HEK293 (cell line): ENCODE results near the gene ARHGAP28.

Experiments used
- CTCF ChIA-PET: fragments of 350-600 bp; formaldehyde crosslinking; extraction: SDS; loops from one replicate; lab custom pipeline; 2021; ENCODE audit warnings: antibody characterized with exemption; lab: Yijun Ruan, JAX
- POLR2A ChIA-PET: fragments of 300-600 bp; formaldehyde crosslinking; extraction: SDS; loops from one replicate; lab custom pipeline; 2020; ENCODE audit warnings: antibody characterized with exemption, inconsistent platforms; lab: Yijun Ruan, JAX
- H3K27ac ChIP-seq: fragments of 200-500 bp; sonication (Bioruptor generic); 2 replicates; pipeline ENCODE4 v1.5.1; 2014; ENCODE audit warnings: low read depth, low read length, control low read depth, inconsistent platforms; ENCODE audit errors: extremely low read depth
- H3K36me3 ChIP-seq, 2 experiments: fragments of 200-500 bp in 1 of 2; sonication (Bioruptor generic) in 1 of 2; 1 replicate in 1 of 2; 2 replicates in 1 of 2; pipeline ENCODE4 v1.5.1; 2014 to 2017; ENCODE audit warnings: inconsistent platforms in 2 of 2, low read length in 2 of 2; ENCODE audit not compliant: control insufficient read depth in 2 of 2, insufficient read depth in 1 of 2
- H3K4me1 ChIP-seq: fragments of 200-500 bp; sonication (Bioruptor generic); 2 replicates; pipeline ENCODE4 v1.5.1; 2014; ENCODE audit warnings: mild to moderate bottlenecking, low read length, inconsistent platforms; ENCODE audit not compliant: control insufficient read depth, insufficient read depth
- H3K4me3 ChIP-seq: 2 replicates; pipeline ENCODE4 v1.5.1; 2011; ENCODE audit warnings: low read depth, mild to moderate bottlenecking, control low read depth, low read length, moderate library complexity
- H3K9me3 ChIP-seq: fragments of 200-500 bp; sonication (Bioruptor generic); 2 replicates; pipeline ENCODE4 v1.5.1; 2014; ENCODE audit warnings: low read depth, low read length, inconsistent platforms; ENCODE audit not compliant: control insufficient read depth, insufficient read depth
- ELK4 ChIP-seq: IDR thresholded peaks from 2 replicates; pipeline ENCODE4 v1.6.1; 2011; ENCODE audit warnings: mild to moderate bottlenecking, low read depth, low read length, borderline replicate concordance
- GLIS1 ChIP-seq: fragments of 450-650 bp; formaldehyde crosslinking; IDR thresholded peaks from 2 replicates; pipeline ENCODE4 v1.5.1; 2016; ENCODE audit warnings: missing biosample characterization, missing genetic modification characterization
- KLF7 ChIP-seq: fragments of 450-650 bp; formaldehyde crosslinking; IDR thresholded peaks from 2 replicates; pipeline ENCODE4 v1.5.1; 2016; ENCODE audit warnings: missing biosample characterization, missing genetic modification characterization, borderline replicate concordance
- RBAK ChIP-seq: fragments of 450-650 bp; formaldehyde crosslinking; IDR thresholded peaks from 2 replicates; pipeline ENCODE4 v1.5.1; 2016; ENCODE audit warnings: missing biosample characterization, missing genetic modification characterization
- REST ChIP-seq: fragments of 450-650 bp; formaldehyde crosslinking; IDR thresholded peaks from 2 replicates; pipeline ENCODE4 v1.5.1; 2016; ENCODE audit warnings: missing biosample characterization, missing genetic modification characterization
- ZNF133 ChIP-seq: fragments of 450-650 bp; formaldehyde crosslinking; IDR thresholded peaks from 2 replicates; pipeline ENCODE4 v1.5.1; 2016; ENCODE audit warnings: missing biosample characterization, missing genetic modification characterization
- ZNF138 ChIP-seq: fragments of 450-650 bp; formaldehyde crosslinking; IDR thresholded peaks from 2 replicates; pipeline ENCODE4 v1.5.1; 2016; ENCODE audit warnings: missing biosample characterization, missing genetic modification characterization, borderline replicate concordance
- ZNF148 ChIP-seq: fragments of 450-650 bp; formaldehyde crosslinking; IDR thresholded peaks from 2 replicates; pipeline ENCODE4 v1.5.0; 2017; ENCODE audit warnings: missing biosample characterization, missing genetic modification characterization, borderline replicate concordance
- ZNF175 ChIP-seq: fragments of 450-650 bp; formaldehyde crosslinking; IDR thresholded peaks from 2 replicates; pipeline ENCODE4 v1.5.1; 2016; ENCODE audit warnings: missing biosample characterization, missing genetic modification characterization
- ZNF2 ChIP-seq: fragments of 450-650 bp; formaldehyde crosslinking; IDR thresholded peaks from 2 replicates; pipeline ENCODE4 v1.5.1; 2016; ENCODE audit warnings: missing biosample characterization, missing genetic modification characterization
- ZNF211 ChIP-seq: fragments of 450-650 bp; formaldehyde crosslinking; IDR thresholded peaks from 2 replicates; pipeline ENCODE4 v1.5.1; 2016; ENCODE audit warnings: low read depth, missing biosample characterization, missing genetic modification characterization
- ZNF221 ChIP-seq: fragments of 450-650 bp; formaldehyde crosslinking; IDR thresholded peaks from 2 replicates; pipeline ENCODE4 v1.5.1; 2017; ENCODE audit warnings: missing biosample characterization, missing genetic modification characterization, borderline replicate concordance
- ZNF26 ChIP-seq: fragments of 450-650 bp; formaldehyde crosslinking; IDR thresholded peaks from 2 replicates; pipeline ENCODE4 v1.5.1; 2016; ENCODE audit warnings: missing biosample characterization, missing genetic modification characterization
- ZNF324 ChIP-seq: fragments of 450-650 bp; formaldehyde crosslinking; IDR thresholded peaks from 2 replicates; pipeline ENCODE4 v1.5.1; 2016; ENCODE audit warnings: missing biosample characterization, missing genetic modification characterization
- ZNF362 ChIP-seq: fragments of 450-650 bp; formaldehyde crosslinking; IDR thresholded peaks from 2 replicates; pipeline ENCODE4 v1.5.1; 2016; ENCODE audit warnings: missing biosample characterization, missing genetic modification characterization
- ZNF473 ChIP-seq: fragments of 450-650 bp; formaldehyde crosslinking; IDR thresholded peaks from 2 replicates; pipeline ENCODE4 v1.5.1; 2017; ENCODE audit warnings: missing biosample characterization, missing genetic modification characterization
- ZNF529 ChIP-seq: fragments of 450-650 bp; formaldehyde crosslinking; IDR thresholded peaks from 2 replicates; pipeline ENCODE4 v1.5.1; 2017; ENCODE audit warnings: missing genetic modification characterization, missing biosample characterization; ENCODE audit not compliant: insufficient replicate concordance
- ZNF621 ChIP-seq: fragments of 450-650 bp; formaldehyde crosslinking; IDR thresholded peaks from 2 replicates; pipeline ENCODE4 v1.5.1; 2017; ENCODE audit warnings: missing biosample characterization, missing genetic modification characterization
- ZXDB ChIP-seq: fragments of 450-650 bp; formaldehyde crosslinking; IDR thresholded peaks from 2 replicates; pipeline ENCODE4 v1.5.1; 2016; ENCODE audit warnings: missing biosample characterization, missing genetic modification characterization

ARHGAP28 gene

GRCh38 chr18:6796511-6796910, 67.0 kb downstream of the ARHGAP28 start (continued):
- TF ChIP-seq ZNF148 (no peak), ZNF324 (tag by site-specific recombination) (no peak)

GRCh38 chr18:6797171-6797570, 67.7 kb downstream of the ARHGAP28 start:
- no peaks in the 10 kb centered on the region for H3K4me1 ChIP-seq
- no peak overlapping the region for H3K4me3 ChIP-seq
- ChIA-PET CTCF (no interaction called here), POLR2A (no interaction called here)
- H3K9me3 ChIP-seq: no peaks in the 10 kb centered on the region
- H3K27ac ChIP-seq: no peak overlapping the region
- TF ChIP-seq ELK4 (no peak), RBAK (tag by site-specific recombination) (no peak), ZNF175 (no peak), ZNF2 (tag by site-specific recombination) (no peak), ZNF211 (tag by site-specific recombination) (no peak), GLIS1 (tag by site-specific recombination) (no peak), ZNF529 (tag by site-specific recombination) (no peak), ZNF362 (tag by site-specific recombination) (no peak), ZNF473 (no peak), REST (tag by site-specific recombination) (no peak), KLF7 (tag by site-specific recombination) (no peak), ZNF221 (tag by site-specific recombination) (no peak), ZNF138 (tag by site-specific recombination) (no peak), ZNF26 (no peak), ZNF133 (no peak), ZXDB (no peak), ZNF621 (no peak)
- H3K36me3 ChIP-seq: no peaks in the 10 kb centered on the region
